HL-60 (cell line): ENCODE measurements around the gene XIRP2.

ENCODE experiments used
- DNase-seq, 2 experiments: peaks; one replicate each; pipeline ENCODE4 v3.0.0-alpha.2; 2010 to 2020; ENCODE audit warnings: low read depth in 1 of 2, low spot score in 1 of 2
- H3K27ac ChIP-seq: fragments of 250-450 bp; sonication (Bioruptor Pico); replicated peaks from 2 replicates; pipeline ENCODE4 v1.5.1; 2020; ENCODE audit warnings: mild to moderate bottlenecking, moderate library complexity
- H3K27me3 ChIP-seq: fragments of 250-450 bp; sonication (Bioruptor Pico); 2 replicates; pipeline ENCODE4 v1.5.1; 2021; ENCODE audit warnings: mild to moderate bottlenecking, moderate library complexity; ENCODE audit not compliant: insufficient read depth, poor library complexity, severe bottlenecking
- H3K4me3 ChIP-seq: replicated peaks from 2 replicates; pipeline ENCODE4 v1.5.1; 2011; ENCODE audit warnings: mild to moderate bottlenecking, control low read depth, low read length; ENCODE audit not compliant: insufficient read depth
- GABPA ChIP-seq: IDR thresholded peaks from 2 replicates; pipeline ENCODE4 v1.6.1; 2012; ENCODE audit warnings: low read depth
- POLR2AphosphoS5 ChIP-seq: IDR thresholded peaks from 2 replicates; pipeline ENCODE4 v1.6.1; 2012; ENCODE audit warnings: low read depth
- REST ChIP-seq: IDR thresholded peaks from 2 replicates; pipeline ENCODE4 v1.6.1; 2012; ENCODE audit warnings: low read depth; ENCODE audit not compliant: insufficient replicate concordance
- SPI1 ChIP-seq: IDR thresholded peaks from 2 replicates; pipeline ENCODE4 v1.6.1; 2012; ENCODE audit warnings: low read depth, mild to moderate bottlenecking, borderline replicate concordance
- TF ChIP-seq, protein P1 (sequence below): IDR thresholded peaks from one replicate; pipeline ENCODE4 v1.5.1; 2011; ENCODE audit warnings: low read length, control low read depth, inconsistent platforms; ENCODE audit not compliant: insufficient read depth

The XIRP2 gene

GRCh38 chr2:167253025-167253424, 364.7 kb downstream of the XIRP2 start:
- Histone ChIP-seq H3K27ac (no peak overlapping the region), H3K4me3 (no peak overlapping the region), H3K27me3 (no peaks in the 10 kb centered on the region)
- TF ChIP-seq, protein P1, sequence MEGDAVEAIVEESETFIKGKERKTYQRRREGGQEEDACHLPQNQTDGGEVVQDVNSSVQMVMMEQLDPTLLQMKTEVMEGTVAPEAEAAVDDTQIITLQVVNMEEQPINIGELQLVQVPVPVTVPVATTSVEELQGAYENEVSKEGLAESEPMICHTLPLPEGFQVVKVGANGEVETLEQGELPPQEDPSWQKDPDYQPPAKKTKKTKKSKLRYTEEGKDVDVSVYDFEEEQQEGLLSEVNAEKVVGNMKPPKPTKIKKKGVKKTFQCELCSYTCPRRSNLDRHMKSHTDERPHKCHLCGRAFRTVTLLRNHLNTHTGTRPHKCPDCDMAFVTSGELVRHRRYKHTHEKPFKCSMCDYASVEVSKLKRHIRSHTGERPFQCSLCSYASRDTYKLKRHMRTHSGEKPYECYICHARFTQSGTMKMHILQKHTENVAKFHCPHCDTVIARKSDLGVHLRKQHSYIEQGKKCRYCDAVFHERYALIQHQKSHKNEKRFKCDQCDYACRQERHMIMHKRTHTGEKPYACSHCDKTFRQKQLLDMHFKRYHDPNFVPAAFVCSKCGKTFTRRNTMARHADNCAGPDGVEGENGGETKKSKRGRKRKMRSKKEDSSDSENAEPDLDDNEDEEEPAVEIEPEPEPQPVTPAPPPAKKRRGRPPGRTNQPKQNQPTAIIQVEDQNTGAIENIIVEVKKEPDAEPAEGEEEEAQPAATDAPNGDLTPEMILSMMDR = no peak
- TF ChIP-seq GABPA (no peak), SPI1 (no peak), REST (no peak), POLR2AphosphoS5 (no peak)
- no peak for DNase-seq

DNA sequence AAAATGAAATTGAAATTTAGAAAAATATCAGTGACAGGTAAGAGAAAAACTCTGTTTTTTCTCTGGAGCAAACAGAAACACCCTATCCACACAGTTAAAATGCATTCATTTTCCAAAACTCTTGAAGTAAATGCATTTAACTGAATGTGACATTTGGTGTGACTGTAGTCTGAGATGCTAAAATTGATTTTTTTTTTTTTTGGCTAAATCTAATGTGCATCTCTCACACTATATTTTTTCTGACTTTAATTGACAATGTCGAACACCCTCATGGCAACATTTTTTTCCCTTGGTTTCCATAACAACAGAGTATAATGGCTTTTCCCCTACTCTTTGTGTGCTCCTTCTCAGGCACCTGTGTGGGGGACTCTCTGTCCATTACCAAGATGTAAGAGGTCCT, 366.4 kb downstream of the XIRP2 start:
- Histone ChIP-seq H3K27ac (no peak overlapping the region), H3K4me3 (no peak overlapping the region), H3K27me3 (no peaks in the 10 kb centered on the region)
- DNase-seq = no peak
- no peak for TF ChIP-seq GABPA
- TF ChIP-seq, protein P1 = no peak
- no peak for TF ChIP-seq SPI1
- no peak for TF ChIP-seq POLR2AphosphoS5
- TF ChIP-seq REST = no peak

DNA sequence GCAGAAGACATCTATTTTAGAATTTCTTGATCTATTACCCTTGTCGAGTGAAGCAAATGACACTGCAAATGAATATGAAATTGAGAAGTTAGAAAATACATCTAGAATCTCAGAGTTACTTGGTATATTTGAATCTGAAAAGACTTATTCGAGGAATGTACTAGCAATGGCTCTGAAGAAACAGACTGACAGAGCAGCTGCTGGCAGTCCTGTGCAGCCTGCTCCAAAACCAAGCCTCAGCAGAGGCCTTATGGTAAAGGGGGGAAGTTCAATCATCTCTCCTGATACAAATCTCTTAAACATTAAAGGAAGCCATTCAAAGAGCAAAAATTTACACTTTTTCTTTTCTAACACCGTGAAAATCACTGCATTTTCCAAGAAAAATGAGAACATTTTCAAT, 370.4 kb downstream of the XIRP2 start:
- no peak for DNase-seq
- H3K27ac ChIP-seq = no peak overlapping the region
- TF ChIP-seq POLR2AphosphoS5 (no peak), REST (no peak), GABPA (no peak), SPI1 (no peak)
- TF ChIP-seq, protein P1 = no peak
- H3K27me3 ChIP-seq = no peaks in the 10 kb centered on the region
- no peak overlapping the region for H3K4me3 ChIP-seq
